ENCODE data around the gene CHID1. TPM values are rescaled to one million over a fixed set of nuclear protein-coding genes. Genes with fewer than 3 reads are reported as not detected.
A peak's percentile ranks its signal among the peaks of the same experiment; 100 is the strongest.

CHID1 gene
- total RNA-seq, 1 donor from 2014 or later = 17.5 TPM

- FAIRE-seq = no peak
- DNase-seq (ENCODE audit: low spot score in 2 of 2) = no peak
Measured at GRCh38 chr11:867856-868358, 42.7 kb downstream of the CHID1 start.

GRCh38 chr11:866481-866880 is 44.1 kb downstream of the CHID1 start:
- no peak for DNase-seq (ENCODE audit: low spot score in 2 of 2)
- FAIRE-seq = no peak

GRCh38 chr11:865462-866430 is 44.9 kb downstream of the CHID1 start:
- no peak for FAIRE-seq
- DNase-seq (ENCODE audit: low spot score in 2 of 2) = no peak

GRCh38 chr11:864898-865297 is 45.7 kb downstream of the CHID1 start:
- FAIRE-seq = no peak
- DNase-seq (ENCODE audit: low spot score in 2 of 2) = no peak

GRCh38 chr11:863910-864827 is 46.4 kb downstream of the CHID1 start:
- DNase-seq (ENCODE audit: low spot score in 2 of 2) (no peak), FAIRE-seq (no peak)

GRCh38 chr11:863023-863909 is 47.3 kb downstream of the CHID1 start:
- DNase-seq (ENCODE audit: low spot score in 2 of 2) = no peak
- FAIRE-seq = no peak

GRCh38 chr11:862696-863022 is 48.0 kb downstream of the CHID1 start:
- no peak for FAIRE-seq
- DNase-seq (ENCODE audit: low spot score in 2 of 2) = no peak

GRCh38 chr11:862081-862661 is 48.4 kb downstream of the CHID1 start:
- DNase-seq (ENCODE audit: low spot score in 2 of 2) = no peak
- no peak for FAIRE-seq

- DNase-seq (ENCODE audit: low spot score in 2 of 2) (no peak), FAIRE-seq (no peak)
Measured at GRCh38 chr11:861105-861479, 49.5 kb downstream of the CHID1 start.

- FAIRE-seq (no peak), DNase-seq (ENCODE audit: low spot score in 2 of 2) (no peak)
Measured at GRCh38 chr11:860234-861104, 50.1 kb downstream of the CHID1 start.

GRCh38 chr11:859394-860131 is 51.0 kb downstream of the CHID1 start:
- peak; percentile 78 to 92 for DNase-seq (ENCODE audit: low spot score in 2 of 2)

GRCh38 chr11:858762-859339 is 51.8 kb downstream of the CHID1 start:
- no peak for FAIRE-seq
- no peak for DNase-seq (ENCODE audit: low spot score in 2 of 2)

More at GRCh38 chr11:859394-860131, 51.0 kb downstream of the CHID1 start:
- FAIRE-seq = no peak

- DNase-seq (ENCODE audit: low spot score in 2 of 2) (no peak), FAIRE-seq (no peak)
Measured at GRCh38 chr11:858053-858761, 52.4 kb downstream of the CHID1 start.

- DNase-seq (ENCODE audit: low spot score in 2 of 2) = no peak
Measured at GRCh38 chr11:856397-856796, 54.2 kb downstream of the CHID1 start.

GRCh38 chr11:855796-856195 is 54.8 kb downstream of the CHID1 start:
- no peak for FAIRE-seq

More at GRCh38 chr11:856397-856796, 54.2 kb downstream of the CHID1 start:
- no peak for FAIRE-seq

GRCh38 chr11:855330-855674 is 55.3 kb downstream of the CHID1 start:
- DNase-seq (ENCODE audit: low spot score in 2 of 2) = no peak
- FAIRE-seq = no peak

More at GRCh38 chr11:855796-856195, 54.8 kb downstream of the CHID1 start:
- no peak for DNase-seq (ENCODE audit: low spot score in 2 of 2)
